HepG2 (cell line): ENCODE measurements around the gene CDKN3. TPM values are rescaled to one million over a fixed set of nuclear protein-coding genes. Genes with fewer than 3 reads are reported as not detected.

Experiments used
- CBFB ChIP-seq: sonication (generic); formaldehyde crosslinking; IDR thresholded peaks from 2 replicates; pipeline ENCODE4 v1.4.0; 2020; ENCODE audit warnings: missing genetic modification reagents
- DBP ChIP-seq: sonication (generic); formaldehyde crosslinking; IDR thresholded peaks from 2 replicates; pipeline ENCODE4 v1.4.0; 2020; ENCODE audit warnings: missing genetic modification reagents; ENCODE audit errors: not compliant biosample characterization
- DZIP1 ChIP-seq: sonication (generic); formaldehyde crosslinking; IDR thresholded peaks from 2 replicates; pipeline ENCODE4 v1.5.0; 2020; ENCODE audit warnings: mild to moderate bottlenecking, missing genetic modification reagents
- IKZF1 ChIP-seq: fragments of 450-650 bp; IDR thresholded peaks from 2 replicates; pipeline ENCODE4 v1.7.1; 2016
- JDP2 ChIP-seq: sonication (generic); formaldehyde crosslinking; IDR thresholded peaks from 2 replicates; pipeline ENCODE4 v1.8.1; 2022; ENCODE audit warnings: missing genetic modification reagents, borderline replicate concordance
- MED1 ChIP-seq: sonication (generic); formaldehyde crosslinking; IDR thresholded peaks from 2 replicates; pipeline ENCODE4 v1.4.0; 2020; ENCODE audit warnings: missing genetic modification reagents
- NR2C2 ChIP-seq: sonication (generic); formaldehyde crosslinking; IDR thresholded peaks from 2 replicates; pipeline ENCODE4 v1.4.0; 2020; ENCODE audit warnings: missing genetic modification reagents, mild to moderate bottlenecking, moderate library complexity, borderline replicate concordance
- PRDM10 ChIP-seq: sonication (generic); formaldehyde crosslinking; IDR thresholded peaks from 2 replicates; pipeline ENCODE4 v1.4.0; 2020; ENCODE audit warnings: low read depth, missing genetic modification reagents
- SMAD9 ChIP-seq: sonication (generic); formaldehyde crosslinking; IDR thresholded peaks from 2 replicates; pipeline ENCODE4 v1.5.1; 2020; ENCODE audit warnings: mild to moderate bottlenecking, missing genetic modification reagents
- ZNF17 ChIP-seq: sonication (generic); formaldehyde crosslinking; IDR thresholded peaks from 2 replicates; pipeline ENCODE4 v1.5.0; 2020; ENCODE audit warnings: mild to moderate bottlenecking, missing genetic modification reagents
- ZNF18 ChIP-seq: sonication (generic); formaldehyde crosslinking; IDR thresholded peaks from 2 replicates; pipeline ENCODE4 v1.8.0; 2022; ENCODE audit warnings: mild to moderate bottlenecking, missing genetic modification reagents; ENCODE audit not compliant: insufficient replicate concordance
- ZNF414 ChIP-seq: sonication (generic); formaldehyde crosslinking; IDR thresholded peaks from 2 replicates; pipeline ENCODE4 v1.5.0; 2020; ENCODE audit warnings: missing genetic modification reagents
- ZNF609 ChIP-seq: sonication (generic); formaldehyde crosslinking; IDR thresholded peaks from 2 replicates; pipeline ENCODE4 v1.4.0; 2020; ENCODE audit warnings: mild to moderate bottlenecking, missing genetic modification reagents, borderline replicate concordance
- ZNF644 ChIP-seq: IDR thresholded peaks from 2 replicates; pipeline ENCODE4 v1.6.1; 2016; ENCODE audit warnings: low read depth
- polyA plus RNA-seq, 8 experiments: library from polyadenylated mRNA; depleted of rRNA in 3 of 8; stranded (reverse) in 7 of 8; unstranded in 1 of 8; fragments of >200 nt; fragmentation: Illumina TruSeq in 4 of 8; extraction: Trizol in 4 of 8; gene quantifications; 2 replicates each; pipeline versions ENCODE4 v1.2.1 to v1.2.3, GENCODE V29; 2011 to 2016; ENCODE audit warnings: low read depth in 4 of 8, missing spikeins in 1 of 8, mixed read lengths in 1 of 8; ENCODE audit not compliant: insufficient read depth in 1 of 8
- total RNA-seq, 5 experiments: library from RNA; depleted of rRNA; stranded (reverse); fragments of >200 nt; fragmentation: Illumina TruSeq; extraction: Trizol; gene quantifications; 2 replicates each; pipeline ENCODE4 v1.2.3, GENCODE V29; 2016; ENCODE audit warnings: low read depth in 1 of 5

CDKN3 gene
- total and polyA plus RNA-seq, 2 of the 13 experiments (the other 11 are each of a cell fraction or from before 2014, with no cell fraction given): 63.0 to 88.9 TPM

GRCh38 chr14:54353266-54353665, 43.5 kb upstream of the CDKN3 start (continued):
- no peak for TF ChIP-seq DZIP1 (CRISPR knock-in tag)
- no peak for TF ChIP-seq NR2C2 (CRISPR knock-in tag)
- TF ChIP-seq ZNF18 (CRISPR knock-in tag): no peak
- TF ChIP-seq CBFB (CRISPR knock-in tag): no peak; the same call in 1 of the 2 replicates
- TF ChIP-seq ZNF644 (CRISPR knock-in tag): no peak
- no peak for TF ChIP-seq IKZF1
- TF ChIP-seq MED1 (CRISPR knock-in tag): no peak
- TF ChIP-seq PRDM10 (CRISPR knock-in tag): no peak
- no peak for TF ChIP-seq ZNF17 (CRISPR knock-in tag)
- TF ChIP-seq SMAD9 (CRISPR knock-in tag): 0 out of 2 replicates have a peak, but pooled peaks have one; percentile 43
- TF ChIP-seq JDP2 (CRISPR knock-in tag): no peak
- TF ChIP-seq DBP (CRISPR knock-in tag): no peak
- no peak for TF ChIP-seq ZNF414 (CRISPR knock-in tag)
- TF ChIP-seq ZNF609: no peak
